ENCODE data around the gene QTRT2. TPM values are rescaled to one million over a fixed set of nuclear protein-coding genes. Genes with fewer than 3 reads are reported as not detected.

QTRT2 gene
- total RNA-seq, 1 donor from 2014 or later, result 35.9 TPM

DNA sequence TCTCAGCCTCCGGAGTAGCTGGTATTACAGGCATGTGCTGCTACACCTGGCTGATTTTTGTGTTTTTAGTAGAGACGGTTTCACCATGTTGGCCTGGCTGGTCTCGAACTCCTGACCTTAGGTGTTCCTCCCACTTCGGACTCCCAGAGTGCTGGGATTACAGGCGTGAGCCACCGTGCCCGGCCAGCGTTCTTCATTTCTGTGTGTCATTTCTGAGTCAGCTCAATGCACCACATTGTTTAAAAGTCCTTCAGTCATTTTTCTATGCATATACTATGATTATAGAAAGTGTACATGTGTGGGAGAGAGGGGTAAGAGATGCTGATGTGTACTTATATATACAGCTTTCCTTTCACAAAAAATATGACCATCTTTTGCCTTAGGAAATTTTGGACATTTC is 2.1 kb downstream of the QTRT2 start:
- Mint-ChIP-seq H3K36me3 (ENCODE audit: insufficient read depth) (no peaks in the 10 kb centered on the region), H3K9me3 (ENCODE audit: low read depth) (no peaks in the 10 kb centered on the region), H3K27me3 (no peaks in the 10 kb centered on the region), H3K27ac (no peak overlapping the region), H3K4me3 (ENCODE audit: low read depth) (peak overlapping the region; percentile 51), H3K4me1 (ENCODE audit: low read depth) (peaks cover 16% of the 10 kb centered on the region)
- TF ChIP-seq, protein P1, sequence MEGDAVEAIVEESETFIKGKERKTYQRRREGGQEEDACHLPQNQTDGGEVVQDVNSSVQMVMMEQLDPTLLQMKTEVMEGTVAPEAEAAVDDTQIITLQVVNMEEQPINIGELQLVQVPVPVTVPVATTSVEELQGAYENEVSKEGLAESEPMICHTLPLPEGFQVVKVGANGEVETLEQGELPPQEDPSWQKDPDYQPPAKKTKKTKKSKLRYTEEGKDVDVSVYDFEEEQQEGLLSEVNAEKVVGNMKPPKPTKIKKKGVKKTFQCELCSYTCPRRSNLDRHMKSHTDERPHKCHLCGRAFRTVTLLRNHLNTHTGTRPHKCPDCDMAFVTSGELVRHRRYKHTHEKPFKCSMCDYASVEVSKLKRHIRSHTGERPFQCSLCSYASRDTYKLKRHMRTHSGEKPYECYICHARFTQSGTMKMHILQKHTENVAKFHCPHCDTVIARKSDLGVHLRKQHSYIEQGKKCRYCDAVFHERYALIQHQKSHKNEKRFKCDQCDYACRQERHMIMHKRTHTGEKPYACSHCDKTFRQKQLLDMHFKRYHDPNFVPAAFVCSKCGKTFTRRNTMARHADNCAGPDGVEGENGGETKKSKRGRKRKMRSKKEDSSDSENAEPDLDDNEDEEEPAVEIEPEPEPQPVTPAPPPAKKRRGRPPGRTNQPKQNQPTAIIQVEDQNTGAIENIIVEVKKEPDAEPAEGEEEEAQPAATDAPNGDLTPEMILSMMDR (IDR thresholded peaks at IDR 0.05; ENCODE audit: unreplicated experiment), result no peak
- DNase-seq (ENCODE audit: low spot score, unreplicated experiment), result no peak

DNA sequence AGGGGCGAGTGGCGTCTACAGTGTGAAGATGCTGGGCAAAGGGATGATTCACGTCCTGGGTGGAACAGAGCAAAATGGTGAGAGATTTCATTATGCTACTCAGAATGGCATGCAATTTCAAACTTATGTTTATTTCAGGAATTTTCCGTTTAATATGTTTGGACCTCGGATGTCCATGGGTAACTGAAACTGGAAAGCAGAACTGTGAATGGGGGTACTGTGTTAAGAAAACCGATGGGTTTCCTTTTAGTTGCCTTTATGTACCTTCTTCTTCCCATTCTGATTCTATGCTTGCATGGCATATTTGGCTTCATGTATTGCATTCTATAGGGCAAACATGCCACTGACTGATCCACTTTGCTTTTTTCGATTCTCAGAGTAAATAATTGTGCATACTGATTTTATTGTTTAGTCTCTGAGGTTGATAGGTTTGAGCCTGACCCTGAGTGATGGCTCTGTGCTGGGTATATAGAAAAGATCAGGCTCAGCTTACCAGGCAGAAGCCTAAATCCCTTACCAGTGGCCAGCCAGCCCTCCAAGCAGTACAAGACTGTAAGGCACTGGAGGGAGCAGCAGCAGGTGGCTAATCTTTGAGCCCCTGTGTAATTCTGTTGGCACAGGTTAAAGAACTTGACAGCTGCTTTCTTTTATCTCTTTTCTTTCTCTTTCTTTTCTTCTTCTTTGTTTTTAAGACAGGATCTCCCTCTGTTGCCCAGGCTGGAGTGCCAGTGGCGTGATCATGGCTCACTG is 4.5 kb downstream of the QTRT2 start:
- H3K9me3 Mint-ChIP-seq (ENCODE audit: low read depth), result no peaks in the 10 kb centered on the region
- H3K36me3 Mint-ChIP-seq (ENCODE audit: insufficient read depth), result peaks cover 2% of the 10 kb centered on the region
- peaks cover 10% of the 10 kb centered on the region for H3K4me1 Mint-ChIP-seq (ENCODE audit: low read depth)
- no peak overlapping the region for H3K27ac Mint-ChIP-seq
- no peak for DNase-seq (ENCODE audit: low spot score, unreplicated experiment)
- no peaks in the 10 kb centered on the region for H3K27me3 Mint-ChIP-seq
- TF ChIP-seq, protein P1 (IDR thresholded peaks at IDR 0.05; ENCODE audit: unreplicated experiment), result no peak
- no peak overlapping the region for H3K4me3 Mint-ChIP-seq (ENCODE audit: low read depth)

DNA sequence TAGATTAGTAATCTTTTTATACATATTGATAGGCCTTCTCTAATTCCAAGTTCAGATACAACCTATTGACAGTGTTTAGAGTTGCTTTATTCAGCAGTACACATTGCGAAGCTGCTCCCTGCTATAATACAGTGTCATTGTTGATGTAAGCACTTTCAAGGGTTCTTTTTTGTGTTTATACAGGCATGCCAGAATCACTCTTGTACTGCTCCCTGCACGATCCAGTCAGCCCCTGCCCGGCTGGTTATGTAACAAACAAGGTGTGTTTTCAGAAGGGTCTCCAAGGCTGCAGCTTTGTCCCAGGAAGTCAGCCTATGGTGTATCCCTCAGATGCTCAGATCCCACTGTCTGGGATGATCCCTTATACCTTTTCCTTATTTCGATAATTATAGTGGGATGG is 11.3 kb downstream of the QTRT2 start:
- H3K9me3 Mint-ChIP-seq (ENCODE audit: low read depth), result no peaks in the 10 kb centered on the region
- H3K27me3 Mint-ChIP-seq, result no peaks in the 10 kb centered on the region
- H3K27ac Mint-ChIP-seq, result no peak overlapping the region
- no peak overlapping the region for H3K4me3 Mint-ChIP-seq (ENCODE audit: low read depth)
- no peak for DNase-seq (ENCODE audit: low spot score, unreplicated experiment)
- H3K4me1 Mint-ChIP-seq (ENCODE audit: low read depth), result no peaks in the 10 kb centered on the region
- TF ChIP-seq, protein P1 (IDR thresholded peaks at IDR 0.05; ENCODE audit: unreplicated experiment), result no peak
- peaks cover 18% of the 10 kb centered on the region for H3K36me3 Mint-ChIP-seq (ENCODE audit: insufficient read depth)

DNA sequence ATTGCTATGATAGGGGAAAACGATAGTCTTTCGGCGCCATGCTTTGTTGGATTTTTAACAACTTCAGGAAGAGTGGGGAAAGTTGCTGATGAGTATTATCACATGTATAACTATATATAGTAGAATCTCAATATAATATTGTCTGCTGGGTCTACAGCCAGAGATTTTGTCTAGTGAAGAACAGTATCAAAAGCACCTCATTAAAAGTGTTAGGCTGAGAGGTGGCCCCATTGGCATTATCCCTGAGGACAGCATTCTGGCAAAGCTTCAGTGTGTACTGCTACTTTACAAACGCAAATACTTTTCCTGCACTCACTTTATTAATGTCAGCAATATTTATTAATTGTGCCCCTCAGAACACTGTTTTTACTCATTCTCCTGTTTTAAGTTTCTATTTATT is 11.8 kb downstream of the QTRT2 start:
- no peaks in the 10 kb centered on the region for H3K27me3 Mint-ChIP-seq
- no peaks in the 10 kb centered on the region for H3K4me1 Mint-ChIP-seq (ENCODE audit: low read depth)
- H3K27ac Mint-ChIP-seq, result no peak overlapping the region
- DNase-seq (ENCODE audit: low spot score, unreplicated experiment), result no peak
- no peaks in the 10 kb centered on the region for H3K9me3 Mint-ChIP-seq (ENCODE audit: low read depth)
- TF ChIP-seq, protein P1 (IDR thresholded peaks at IDR 0.05; ENCODE audit: unreplicated experiment), result no peak
- no peak overlapping the region for H3K4me3 Mint-ChIP-seq (ENCODE audit: low read depth)
- peaks cover 18% of the 10 kb centered on the region for H3K36me3 Mint-ChIP-seq (ENCODE audit: insufficient read depth)

DNA sequence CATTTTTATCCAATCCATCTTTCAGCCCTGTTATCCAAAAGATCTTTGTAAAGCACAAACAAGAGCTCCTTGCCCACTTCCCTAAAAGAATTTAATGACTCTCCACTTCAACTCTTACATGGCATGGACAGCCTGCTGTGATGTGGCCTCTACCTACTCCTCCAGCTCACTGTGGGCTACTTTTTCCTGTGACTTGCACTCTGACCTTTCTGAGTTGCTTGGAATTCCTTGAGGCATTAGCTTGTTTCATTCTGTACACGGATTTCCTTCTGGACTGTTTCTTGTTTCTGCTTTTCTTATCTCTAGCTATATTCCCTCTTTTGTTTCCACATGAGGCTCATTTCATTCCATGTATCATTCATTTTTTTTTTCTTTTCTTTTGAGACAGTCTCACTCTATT is 15.2 kb downstream of the QTRT2 start:
- Mint-ChIP-seq H3K4me1 (ENCODE audit: low read depth) (no peaks in the 10 kb centered on the region), H3K9me3 (ENCODE audit: low read depth) (no peaks in the 10 kb centered on the region), H3K36me3 (ENCODE audit: insufficient read depth) (peaks cover 26% of the 10 kb centered on the region), H3K4me3 (ENCODE audit: low read depth) (no peak overlapping the region), H3K27me3 (no peaks in the 10 kb centered on the region), H3K27ac (no peak overlapping the region)
- TF ChIP-seq, protein P1 (IDR thresholded peaks at IDR 0.05; ENCODE audit: unreplicated experiment), result no peak
- DNase-seq (ENCODE audit: low spot score, unreplicated experiment), result no peak
